Stimulated activated CD8-positive, alpha-beta memory T cell treated with anti-CD3 and anti-CD28 coated beads, Interleukin-12 subunit alpha, Interleukin-12 subunit beta, amount 100 ng/mL, for 1 hour (primary cell): ENCODE results near the gene LIMS2.

Experiments used
- DNase-seq: peaks from one replicate; pipeline ENCODE4 v3.0.0-alpha.2; 2020; ENCODE audit warnings: low read depth

Gene LIMS2

DNA sequence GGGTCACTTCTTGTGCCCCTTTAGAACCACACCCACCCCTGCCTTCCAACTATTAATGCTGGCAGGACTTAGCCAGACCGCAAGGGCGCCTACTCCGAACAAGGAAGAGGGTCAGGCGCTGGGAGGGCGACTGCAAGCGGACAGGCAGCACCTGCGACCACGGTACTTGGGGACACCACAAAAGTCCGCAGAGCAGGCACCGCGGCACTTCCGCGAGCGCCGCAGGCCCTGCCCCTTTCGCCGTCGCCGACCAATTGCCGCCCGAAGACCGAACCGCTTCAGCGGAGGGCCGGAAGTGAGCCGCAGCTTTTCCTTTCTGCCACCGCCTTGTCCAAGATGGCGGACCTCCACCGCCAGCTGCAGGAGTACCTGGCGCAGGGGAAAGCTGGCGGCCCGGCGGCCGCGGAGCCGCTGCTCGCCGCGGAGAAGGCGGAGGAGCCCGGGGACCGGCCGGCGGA is 25.9 kb upstream of the LIMS2 start, which contains the start of gene SFT2D3:
SFT2D3 (plus strand) TSS at position 305 of the 458 bp plus-strand sequence; CDS start at position 337, 32 bp downstream.
- DNase-seq: peak; percentile 84

DNA sequence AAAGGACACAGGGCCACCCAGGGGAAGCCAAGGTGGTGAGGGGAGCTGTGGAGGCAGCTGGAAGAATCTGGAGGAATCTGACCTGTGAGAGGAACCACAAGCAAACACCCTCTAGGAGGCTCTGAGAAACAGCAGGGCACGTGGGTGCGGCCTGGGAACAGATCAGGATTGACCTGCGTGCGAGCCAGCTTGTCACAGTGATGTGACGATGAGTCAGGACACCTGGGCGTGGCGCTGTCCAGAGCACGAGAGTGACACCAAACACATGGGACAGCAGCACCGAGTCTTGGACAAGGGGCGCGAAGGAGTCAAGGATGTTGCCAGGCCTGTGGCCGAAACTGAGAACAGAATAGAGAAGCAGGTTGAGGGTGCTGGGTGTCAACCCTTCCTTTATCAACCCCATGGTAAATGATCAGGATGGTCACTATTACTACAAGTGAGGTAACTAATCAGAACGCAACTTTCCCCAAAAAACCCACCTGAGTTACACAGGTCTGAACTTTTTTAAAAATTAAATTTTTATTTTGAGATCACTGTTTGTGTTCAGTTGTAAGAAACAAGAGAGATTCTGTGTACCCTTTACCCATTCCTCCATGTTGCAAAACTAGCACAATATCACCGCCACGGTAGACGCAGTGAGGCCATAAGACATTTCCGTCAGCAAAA is 25.3 kb upstream of the LIMS2 start:
- DNase-seq: no peak

DNA sequence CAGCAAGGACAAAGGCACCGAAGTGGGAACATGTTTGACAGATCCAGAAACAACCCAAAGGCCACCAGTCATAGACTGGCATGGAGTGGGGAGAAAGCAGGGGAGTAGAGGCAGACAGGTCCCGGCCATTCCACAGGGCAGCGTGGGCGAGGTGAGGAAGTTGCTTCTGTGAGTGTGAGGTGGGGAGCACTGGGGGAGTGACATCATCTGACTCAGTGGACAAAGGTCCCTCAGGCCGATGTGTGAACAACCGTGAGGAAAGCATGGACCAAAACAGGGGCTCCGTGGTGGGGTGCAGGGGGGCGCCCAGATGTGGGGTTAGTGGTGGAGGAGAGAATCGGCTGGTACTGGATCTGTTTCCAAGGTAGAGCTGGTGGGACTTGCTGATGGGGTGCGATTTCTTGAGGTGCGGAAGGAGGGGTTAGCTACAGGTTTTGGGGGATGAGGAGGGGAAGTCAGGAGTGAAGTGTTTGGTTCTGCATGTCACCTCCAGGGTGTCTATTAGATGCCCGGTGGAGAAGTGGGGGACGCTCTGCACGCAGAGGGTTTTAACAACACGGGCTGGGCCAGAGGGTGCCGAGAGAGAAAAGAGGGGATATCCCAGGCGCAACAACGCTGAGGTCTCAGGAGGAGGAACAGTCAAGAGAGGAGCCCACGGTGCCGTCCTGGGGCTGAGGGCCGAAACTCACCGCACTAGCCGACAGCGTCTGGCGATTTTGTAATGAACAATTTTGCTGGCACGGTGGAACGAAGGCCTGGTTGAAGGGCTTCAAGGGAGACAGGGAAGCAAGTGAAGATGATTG is 23.4 kb upstream of the LIMS2 start:
- no peak for DNase-seq

DNA sequence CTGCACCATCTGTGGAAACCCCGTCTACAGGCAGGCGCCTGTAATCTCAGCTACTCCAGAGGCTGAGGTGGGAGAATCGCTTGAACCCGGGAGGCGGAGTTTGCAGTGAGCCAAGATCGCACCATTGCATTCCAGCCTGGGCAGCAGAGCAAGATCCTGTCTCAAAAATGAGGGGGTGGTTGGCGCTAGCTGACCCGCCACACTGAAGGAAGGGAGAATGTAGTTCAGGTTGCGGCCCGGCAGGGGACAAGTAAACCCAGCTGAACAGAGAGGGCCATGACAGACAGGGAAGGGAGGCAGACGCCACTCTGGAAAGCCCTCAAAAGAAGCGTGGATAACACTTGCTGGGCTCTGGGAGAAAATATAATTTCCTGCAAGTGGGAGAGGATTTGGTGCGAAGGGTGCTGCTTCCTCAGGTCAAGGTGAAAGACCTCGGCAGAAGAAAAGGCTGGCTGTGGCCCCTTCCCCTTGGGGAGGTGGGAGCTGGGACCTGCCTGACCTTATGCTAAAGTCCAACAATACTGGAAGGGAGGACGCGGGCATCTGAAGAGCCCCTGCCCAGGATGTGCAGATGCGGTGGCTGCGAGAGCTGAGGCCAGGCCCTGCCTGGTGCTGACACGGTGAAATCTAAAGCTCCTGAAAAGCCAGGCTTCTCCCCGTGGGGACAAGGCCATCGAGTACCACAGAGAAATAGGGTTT is 22.3 kb upstream of the LIMS2 start:
- no peak for DNase-seq

DNA sequence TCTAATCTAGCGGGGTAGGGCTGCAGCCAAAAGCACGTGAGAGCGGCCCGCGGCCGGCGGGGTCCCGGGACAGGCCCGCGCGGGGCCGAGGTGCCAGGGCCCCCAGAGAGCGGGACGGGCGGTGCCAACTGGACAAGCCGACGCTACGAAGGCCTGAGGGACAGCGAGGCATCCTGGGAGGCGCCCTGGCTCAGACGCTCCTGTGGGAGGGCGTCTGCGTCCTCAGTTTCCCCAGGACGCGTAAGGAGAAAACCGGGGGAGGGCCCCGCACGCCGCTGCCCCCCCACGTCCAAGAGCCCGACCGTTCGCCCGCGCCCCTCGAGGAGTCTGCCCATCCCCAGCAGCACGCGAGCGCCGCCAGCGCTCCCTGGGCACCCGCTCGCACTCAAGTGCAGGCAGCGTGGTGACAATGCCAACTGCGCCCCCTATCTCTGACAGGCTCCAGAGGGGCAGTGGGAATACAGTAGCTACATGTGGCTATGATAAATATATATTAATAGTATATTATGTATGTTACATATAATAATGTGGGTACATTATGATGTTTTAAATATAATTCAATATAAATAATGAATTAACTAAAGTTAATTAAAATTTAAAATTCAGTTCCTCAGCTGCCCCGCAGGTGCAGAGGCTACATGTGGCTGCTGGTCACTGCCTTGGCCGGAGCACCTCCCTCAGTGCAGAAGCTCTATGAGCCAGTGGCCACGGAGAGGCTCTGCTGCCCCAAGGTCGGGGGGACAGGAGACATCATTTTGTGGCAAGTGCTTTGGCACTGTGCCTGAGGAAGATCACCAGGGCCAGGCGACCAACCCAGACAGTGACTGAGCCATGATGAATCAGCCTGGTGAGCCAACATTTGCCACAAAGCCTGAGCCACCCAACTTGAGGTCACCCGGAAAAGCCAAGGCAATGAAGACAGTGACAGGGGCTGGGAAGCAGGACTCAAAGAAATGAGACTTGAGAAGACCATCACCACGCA is 20.5 kb upstream of the LIMS2 start:
- DNase-seq: peak; percentile 22

DNA sequence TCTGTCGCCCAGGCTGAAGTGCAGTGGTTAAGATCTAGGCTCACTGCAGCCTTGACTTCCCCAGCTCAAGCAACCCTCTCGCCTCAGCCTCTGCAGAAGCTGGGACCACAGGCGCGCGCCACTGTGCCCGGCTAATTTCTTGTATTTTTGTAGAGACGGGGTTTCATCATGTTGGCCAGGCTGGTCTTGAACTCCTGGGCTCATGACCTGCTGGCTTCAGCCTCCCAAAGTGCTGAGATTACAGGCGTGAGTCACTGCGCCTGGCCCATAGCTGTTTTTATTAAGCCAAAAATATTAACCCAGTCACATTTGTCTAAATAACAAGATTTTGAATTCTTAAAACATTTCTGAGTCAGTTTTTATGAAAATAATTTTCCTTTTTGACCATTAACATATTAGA is 19.7 kb upstream of the LIMS2 start:
- DNase-seq: no peak

DNA sequence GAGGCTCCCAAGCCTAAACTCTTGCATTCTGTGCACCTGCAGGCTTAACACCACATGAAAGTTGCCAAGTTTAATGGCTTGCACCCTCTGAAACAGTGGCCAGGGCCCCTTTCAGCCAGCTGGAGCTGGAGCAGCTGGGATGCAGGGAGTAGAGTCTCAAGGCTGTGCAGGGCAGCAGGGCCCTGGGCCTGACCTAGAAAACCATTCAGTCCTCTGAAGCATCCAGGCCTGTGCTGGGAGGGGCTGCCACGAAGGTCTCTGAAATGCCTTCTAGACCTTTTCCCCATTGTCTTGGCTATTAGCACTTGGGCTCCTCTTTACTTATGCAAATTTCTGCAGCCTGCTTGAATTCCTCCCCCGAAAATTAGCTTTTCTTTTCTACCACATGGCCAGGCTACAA is 15.4 kb upstream of the LIMS2 start:
- no peak for DNase-seq

DNA sequence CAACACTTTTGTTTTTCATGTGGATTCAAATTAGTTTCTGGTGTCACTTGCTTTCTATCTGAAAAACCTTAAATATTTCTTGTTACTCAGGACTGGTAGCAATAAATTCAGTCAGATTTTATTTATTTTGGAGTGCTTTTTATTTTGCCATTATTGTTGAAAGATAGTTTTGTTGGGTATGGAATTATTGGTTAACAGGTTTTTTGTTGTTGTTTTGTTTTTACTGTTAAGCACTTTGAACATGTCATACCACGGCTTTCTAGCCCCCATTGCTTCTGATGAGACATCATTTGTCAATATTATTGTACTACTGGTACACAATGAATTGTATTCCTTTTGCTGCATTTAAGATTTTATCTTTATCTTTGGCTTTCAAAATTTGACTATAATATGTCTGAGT is 13.1 kb upstream of the LIMS2 start:
- DNase-seq: no peak

DNA sequence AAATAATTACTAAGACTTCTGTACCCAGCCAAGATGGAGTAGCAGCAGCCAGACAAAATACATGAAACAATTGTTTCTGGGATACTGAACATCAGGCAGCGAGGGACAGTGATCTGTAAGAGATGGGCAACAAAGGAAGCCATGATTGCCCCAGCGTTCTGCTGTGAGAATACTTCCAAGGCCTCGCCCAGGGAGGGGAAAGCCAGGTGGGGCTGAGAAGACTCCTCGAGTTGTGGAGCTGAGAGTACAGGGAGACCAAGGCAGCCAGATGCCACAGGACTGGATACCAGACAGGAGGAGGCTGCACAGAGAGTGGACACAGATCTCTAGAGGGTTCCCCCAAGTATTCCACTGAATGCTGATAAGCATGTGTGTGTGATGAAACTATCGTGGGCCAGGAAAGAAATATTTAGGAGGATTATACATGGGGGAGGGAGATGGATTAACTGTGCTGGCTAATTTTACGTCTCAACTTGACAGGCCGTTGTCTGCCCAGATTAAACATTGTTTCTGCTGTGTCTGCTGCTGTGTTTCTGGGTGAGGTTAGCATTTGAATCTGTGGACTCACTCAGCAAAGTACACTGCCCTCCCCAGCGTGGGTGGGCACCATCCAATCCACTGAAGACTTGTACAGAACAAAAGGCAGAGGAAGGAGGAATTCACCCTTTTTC is 10.2 kb upstream of the LIMS2 start:
- no peak for DNase-seq

DNA sequence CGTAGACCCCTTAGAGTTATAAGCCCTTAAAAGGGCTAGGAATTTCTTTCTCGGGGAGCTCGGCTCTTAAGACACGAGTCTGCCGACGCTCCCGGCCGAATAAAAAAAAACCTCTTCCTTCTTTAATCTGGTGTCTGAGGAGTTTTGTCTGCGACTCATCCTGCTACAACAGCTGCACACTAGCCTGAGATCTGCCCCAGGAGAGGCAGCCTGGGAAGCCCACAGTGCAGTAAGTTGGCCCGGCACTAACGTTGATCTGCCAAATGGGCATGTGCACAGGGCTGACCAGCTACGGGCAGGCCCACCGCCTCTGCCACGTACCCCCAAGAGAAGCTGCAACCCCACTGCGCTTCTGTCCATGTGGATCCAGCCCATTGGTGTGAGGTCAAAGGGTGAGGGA is 8.4 kb upstream of the LIMS2 start:
- DNase-seq: no peak

DNA sequence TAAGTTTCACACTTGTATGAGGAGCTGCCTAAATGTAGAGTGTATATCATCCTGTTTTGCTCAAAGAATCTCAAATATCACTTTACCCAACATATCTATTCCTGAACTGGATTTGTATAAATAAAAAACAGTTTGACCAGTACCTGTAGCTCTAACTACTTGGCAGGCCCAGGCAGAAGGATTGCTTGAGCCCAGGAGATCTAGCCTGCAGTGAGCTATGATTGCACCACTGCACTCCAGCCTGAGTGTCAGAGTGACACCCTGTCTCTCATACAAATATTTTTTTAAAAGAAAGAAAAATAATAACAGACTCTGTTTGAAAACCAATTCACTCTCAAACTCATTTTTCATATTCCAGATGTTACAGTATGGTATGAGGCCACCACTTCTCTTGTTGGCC is 7.7 kb upstream of the LIMS2 start:
- DNase-seq: no peak

DNA sequence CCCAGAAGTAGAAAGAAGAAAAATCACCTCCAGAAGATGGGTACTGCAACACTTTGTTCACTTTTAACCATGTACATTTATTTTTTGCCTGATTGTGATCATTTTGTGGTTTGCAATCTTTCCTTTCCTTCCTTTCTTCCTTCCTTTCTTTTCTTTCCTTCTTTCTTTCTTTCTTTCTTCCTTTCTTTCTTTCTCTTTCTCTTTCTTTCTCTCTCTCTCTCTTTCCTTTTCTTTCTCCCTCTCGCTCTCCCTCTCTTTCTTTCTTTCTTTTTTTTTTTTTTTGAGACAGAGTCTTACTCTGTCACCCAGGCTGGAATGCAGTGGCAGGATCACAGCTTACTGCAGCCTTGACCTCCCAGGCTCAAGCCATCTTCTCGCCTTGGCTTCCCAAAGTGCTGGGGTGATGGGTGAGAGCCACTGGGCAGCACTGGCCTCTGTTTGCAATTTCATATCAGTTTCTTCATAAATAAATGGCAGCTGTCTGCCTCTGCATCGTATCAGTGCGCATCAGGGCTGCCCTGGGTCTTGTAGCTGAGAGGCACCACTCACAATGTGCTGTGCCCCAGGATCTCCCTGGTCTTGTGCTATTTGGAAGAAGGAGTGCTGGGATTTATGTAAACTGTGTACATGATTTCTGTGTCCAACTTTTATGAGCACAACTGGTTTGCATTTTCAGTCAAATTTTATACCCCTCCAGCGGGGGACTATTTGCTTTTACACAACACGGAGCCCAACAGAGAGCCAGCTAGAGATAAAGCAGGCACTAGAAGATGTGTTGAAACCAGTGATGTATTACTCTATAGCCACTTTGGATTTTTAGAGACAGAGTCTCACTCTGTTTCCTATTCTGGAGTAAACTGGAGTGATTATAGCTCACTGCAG is 6.9 kb upstream of the LIMS2 start:
- DNase-seq: no peak

DNA sequence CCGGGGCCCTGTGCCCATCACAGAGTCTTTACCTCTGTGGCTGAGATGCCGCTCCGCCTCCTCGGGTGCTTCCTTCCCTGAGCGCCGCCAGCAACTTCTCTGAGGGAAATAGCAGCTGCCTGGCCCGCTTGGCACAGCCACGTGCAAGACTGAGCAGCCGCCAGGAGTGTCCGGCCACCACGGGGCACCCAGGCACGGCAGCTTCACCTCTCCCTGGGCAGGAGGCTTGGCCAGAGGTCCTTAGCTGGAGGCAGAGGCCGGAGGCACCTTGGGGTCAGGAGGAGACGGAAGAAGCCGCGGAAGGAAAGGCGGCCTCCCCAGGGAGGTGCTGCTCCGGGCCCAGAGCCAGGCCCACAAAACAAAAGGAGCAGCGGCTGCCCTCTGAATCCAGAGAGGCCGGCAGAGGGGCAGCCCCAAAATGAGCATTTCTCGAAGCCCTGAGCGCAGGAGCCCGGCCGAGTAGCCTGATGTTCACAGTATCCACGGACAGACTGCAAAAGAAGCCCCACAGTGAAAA is 6.0 kb upstream of the LIMS2 start:
- DNase-seq: no peak

DNA sequence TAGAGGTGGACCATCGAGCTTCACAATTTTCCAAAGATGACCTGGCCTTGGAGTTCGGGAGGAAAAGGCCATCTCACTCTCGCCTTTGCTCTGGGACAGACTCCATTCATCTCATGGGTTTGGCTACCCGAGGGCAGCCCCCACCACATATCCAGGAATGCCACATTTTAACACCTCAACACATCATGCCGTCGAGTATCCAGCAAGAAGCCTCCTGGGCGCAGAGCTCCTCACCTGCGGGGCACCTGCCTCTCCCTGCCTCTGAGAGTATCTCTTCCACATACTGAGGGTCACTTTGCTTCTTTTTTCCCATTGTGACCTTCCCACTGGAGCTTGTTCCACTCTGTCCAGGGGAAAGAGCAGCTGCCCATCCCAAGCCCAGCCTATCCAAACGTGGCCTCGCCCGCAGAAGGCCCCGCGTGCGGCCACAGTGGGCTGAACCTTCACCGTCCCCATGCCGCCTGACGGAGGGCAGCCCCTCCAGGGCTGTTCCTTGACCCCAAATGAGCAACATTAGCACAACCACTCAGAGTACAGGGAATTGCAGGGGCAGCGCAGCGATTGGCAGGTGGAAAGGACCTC is 5.5 kb upstream of the LIMS2 start:
- DNase-seq: no peak

DNA sequence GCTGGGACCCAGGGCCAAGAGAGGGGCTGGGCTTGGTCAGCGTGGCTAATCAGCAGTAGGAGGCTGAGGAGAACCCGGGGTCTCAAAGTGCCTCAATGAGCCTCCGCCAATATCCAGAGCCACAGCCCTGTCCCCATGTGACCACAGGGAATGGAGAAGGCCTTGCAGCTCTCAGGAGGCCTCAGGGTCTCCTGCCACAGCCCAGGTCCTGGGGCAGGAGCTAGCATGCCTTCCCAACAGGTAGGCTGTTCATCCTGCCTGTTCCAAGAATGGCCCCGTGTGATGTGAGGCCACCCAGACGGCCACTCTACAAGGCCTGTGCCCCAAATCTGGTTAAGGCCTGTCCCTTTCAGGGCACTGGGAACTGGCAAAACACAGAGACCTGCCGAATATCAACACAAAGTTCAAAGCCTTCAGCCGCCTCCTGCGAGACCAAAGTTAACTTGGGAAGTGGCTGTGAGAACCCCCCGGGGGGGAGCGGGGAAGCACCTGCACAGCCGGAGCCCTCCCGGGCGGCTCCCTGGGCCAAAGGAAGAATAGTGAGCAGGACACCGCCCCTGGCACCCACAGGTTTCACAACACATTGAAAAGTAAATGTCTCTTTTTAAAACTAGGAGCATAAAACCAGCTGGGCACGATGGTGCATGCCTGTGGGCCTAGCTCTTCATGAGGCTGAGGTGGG is 4.5 kb upstream of the LIMS2 start:
- no peak for DNase-seq

DNA sequence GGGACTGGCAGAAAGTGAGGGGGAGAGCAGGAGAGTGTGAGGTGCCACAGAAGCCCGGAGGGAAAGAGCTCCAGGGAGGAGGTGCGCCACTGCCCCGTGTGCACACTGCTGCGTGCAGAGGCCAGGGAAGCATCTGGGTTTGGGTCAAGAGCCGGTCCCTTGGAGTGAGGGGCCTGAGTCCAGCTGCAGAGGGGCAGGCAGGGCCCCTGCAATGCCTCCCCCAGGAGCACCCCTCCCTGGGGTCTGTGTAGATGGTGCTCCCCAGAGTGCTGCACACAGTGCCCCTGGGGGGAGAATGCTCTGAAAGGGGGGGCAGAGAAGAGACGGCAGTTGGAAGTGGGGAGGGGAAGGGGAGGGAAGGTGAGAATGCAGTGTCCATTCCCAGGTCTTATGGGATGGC is 3.7 kb upstream of the LIMS2 start:
- no peak for DNase-seq

DNA sequence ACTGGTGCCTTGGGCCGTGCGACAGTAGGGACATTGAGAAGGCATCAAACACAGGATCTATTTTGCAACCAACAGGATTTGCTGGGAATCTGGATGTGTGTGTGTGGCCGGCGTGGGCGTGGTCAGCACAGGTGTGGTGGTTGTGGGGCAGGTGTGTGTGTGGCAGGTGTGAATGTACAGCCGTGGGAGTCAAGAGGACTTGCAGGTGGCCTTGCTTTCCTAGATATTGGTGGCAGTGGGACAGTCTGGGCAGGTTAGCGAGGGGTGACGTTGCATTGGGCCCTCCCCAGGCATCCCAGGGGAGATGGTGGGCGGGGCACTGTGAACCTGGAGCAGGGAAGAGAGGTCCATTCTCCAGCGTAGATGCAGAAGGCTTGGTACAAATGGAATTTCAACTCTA is 3.2 kb upstream of the LIMS2 start:
- DNase-seq: no peak

DNA sequence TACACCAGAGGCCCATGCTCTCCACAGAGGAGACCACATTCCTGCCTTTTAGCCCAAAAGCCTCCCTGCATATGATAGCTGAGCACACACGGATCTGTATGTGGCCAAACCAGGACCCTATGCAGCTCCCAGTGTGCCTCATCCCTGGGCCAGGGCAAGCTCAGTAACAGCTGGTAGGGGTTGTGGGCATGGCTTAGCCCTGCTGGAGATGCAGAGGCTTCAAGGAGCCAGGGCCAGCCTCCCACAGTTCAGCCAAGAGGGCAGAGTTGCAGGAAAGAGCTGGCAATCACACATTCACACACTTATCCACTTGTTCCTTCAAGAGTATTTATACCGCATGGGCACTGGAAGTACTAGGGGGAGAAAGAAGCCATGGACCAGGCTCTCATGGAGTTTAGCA is 1.6 kb upstream of the LIMS2 start:
- no peak for DNase-seq
